SKM-1 (cell line): Measurements from ENCODE around the gene STX1B.

Source experiments
- DNase-seq: peaks from one replicate; lab custom pipeline; 2025; ENCODE audit not compliant: unreplicated experiment; lab: John Stamatoyannopoulos, UW

STX1B gene

GRCh38 chr16:30996985-30997724, 13.3 kb downstream of the STX1B start:
- DNase-seq, result peak; percentile 44

- no peak for DNase-seq
Observed at GRCh38 chr16:30996324-30996984, 14.0 kb downstream of the STX1B start.

GRCh38 chr16:30995927-30996323, 14.5 kb downstream of the STX1B start:
- DNase-seq, result no peak

- DNase-seq, result peak; percentile 53
Observed at GRCh38 chr16:30992931-30993816, 17.3 kb downstream of the STX1B start.

- DNase-seq, result no peak
Observed at GRCh38 chr16:30992276-30992780, 18.1 kb downstream of the STX1B start.

GRCh38 chr16:30991052-30991451, 19.4 kb downstream of the STX1B start:
- no peak for DNase-seq

GRCh38 chr16:30990105-30990504, 20.3 kb downstream of the STX1B start:
- no peak for DNase-seq

- no peak for DNase-seq
Observed at GRCh38 chr16:30989469-30990047, 20.9 kb downstream of the STX1B start.

- DNase-seq, result no peak
Observed at GRCh38 chr16:30987581-30988190, 22.8 kb downstream of the STX1B start.

GRCh38 chr16:30986129-30986991, 24.1 kb downstream of the STX1B start:
- DNase-seq, result no peak

GRCh38 chr16:30985401-30986128, 24.9 kb downstream of the STX1B start:
- no peak for DNase-seq

GRCh38 chr16:30984669-30985400, 25.6 kb downstream of the STX1B start, which contains the start of gene HSD3B7:
HSD3B7 (plus strand) TSS chr16:30985207; CDS start chr16:30985659, 452 bp downstream.
- peak; percentile 59 for DNase-seq

GRCh38 chr16:30983898-30984610, 26.4 kb downstream of the STX1B start:
- DNase-seq, result no peak

- no peak for DNase-seq
Observed at GRCh38 chr16:30983289-30983889, 27.0 kb downstream of the STX1B start.

GRCh38 chr16:30982548-30983288, 27.7 kb downstream of the STX1B start:
- no peak for DNase-seq

- no peak for DNase-seq
Observed at GRCh38 chr16:30980959-30981358, 29.5 kb downstream of the STX1B start.
